Astrocyte (in vitro differentiated cells and primary cell): Measurements from ENCODE around the gene ESF1.

Experiments used
- EZH2 ChIP-seq: IDR thresholded peaks from 2 replicates; pipeline ENCODE4 v1.6.1; 2012; ENCODE audit warnings: mild to moderate bottlenecking, low read length, inconsistent platforms; ENCODE audit not compliant: insufficient read depth
- TF ChIP-seq, protein P1 (sequence below): IDR thresholded peaks from 2 replicates; pipeline ENCODE4 v1.5.1; 2011; ENCODE audit warnings: low read depth, mild to moderate bottlenecking, inconsistent platforms, low read length, moderate library complexity; ENCODE audit not compliant: insufficient read depth

DNA sequence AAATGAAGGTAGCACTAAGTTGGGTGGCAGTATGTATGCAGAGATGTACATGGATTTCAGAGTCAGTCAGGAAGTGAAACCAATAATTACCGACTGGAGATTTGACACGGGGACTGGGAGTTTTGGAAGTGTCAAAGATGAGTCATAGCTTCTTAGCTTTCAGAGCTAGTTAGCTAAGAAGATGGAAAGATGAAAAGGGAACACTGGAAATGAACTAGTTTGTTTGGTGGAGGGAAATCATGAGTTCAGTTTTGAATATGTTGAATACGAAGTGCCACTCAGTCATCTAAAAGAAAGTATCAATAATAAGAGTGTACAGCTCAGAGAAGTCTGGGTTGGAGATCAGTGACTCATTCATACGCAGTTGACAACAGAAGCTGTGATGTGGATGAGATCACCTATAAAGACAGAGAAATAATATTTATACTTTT lies 7.5 kb downstream of the ESF1 start:
- TF ChIP-seq, protein P1, sequence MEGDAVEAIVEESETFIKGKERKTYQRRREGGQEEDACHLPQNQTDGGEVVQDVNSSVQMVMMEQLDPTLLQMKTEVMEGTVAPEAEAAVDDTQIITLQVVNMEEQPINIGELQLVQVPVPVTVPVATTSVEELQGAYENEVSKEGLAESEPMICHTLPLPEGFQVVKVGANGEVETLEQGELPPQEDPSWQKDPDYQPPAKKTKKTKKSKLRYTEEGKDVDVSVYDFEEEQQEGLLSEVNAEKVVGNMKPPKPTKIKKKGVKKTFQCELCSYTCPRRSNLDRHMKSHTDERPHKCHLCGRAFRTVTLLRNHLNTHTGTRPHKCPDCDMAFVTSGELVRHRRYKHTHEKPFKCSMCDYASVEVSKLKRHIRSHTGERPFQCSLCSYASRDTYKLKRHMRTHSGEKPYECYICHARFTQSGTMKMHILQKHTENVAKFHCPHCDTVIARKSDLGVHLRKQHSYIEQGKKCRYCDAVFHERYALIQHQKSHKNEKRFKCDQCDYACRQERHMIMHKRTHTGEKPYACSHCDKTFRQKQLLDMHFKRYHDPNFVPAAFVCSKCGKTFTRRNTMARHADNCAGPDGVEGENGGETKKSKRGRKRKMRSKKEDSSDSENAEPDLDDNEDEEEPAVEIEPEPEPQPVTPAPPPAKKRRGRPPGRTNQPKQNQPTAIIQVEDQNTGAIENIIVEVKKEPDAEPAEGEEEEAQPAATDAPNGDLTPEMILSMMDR, result no peak
- no peak for TF ChIP-seq EZH2
